GM12801 (cell line): ENCODE measurements around the gene LIMS2.

ENCODE experiments used
- TF ChIP-seq, protein P1 (sequence below): IDR thresholded peaks from one replicate; pipeline ENCODE4 v1.5.1; 2011; ENCODE audit warnings: control low read depth; ENCODE audit not compliant: insufficient read length; ENCODE audit errors: extremely low read depth

The LIMS2 gene

DNA sequence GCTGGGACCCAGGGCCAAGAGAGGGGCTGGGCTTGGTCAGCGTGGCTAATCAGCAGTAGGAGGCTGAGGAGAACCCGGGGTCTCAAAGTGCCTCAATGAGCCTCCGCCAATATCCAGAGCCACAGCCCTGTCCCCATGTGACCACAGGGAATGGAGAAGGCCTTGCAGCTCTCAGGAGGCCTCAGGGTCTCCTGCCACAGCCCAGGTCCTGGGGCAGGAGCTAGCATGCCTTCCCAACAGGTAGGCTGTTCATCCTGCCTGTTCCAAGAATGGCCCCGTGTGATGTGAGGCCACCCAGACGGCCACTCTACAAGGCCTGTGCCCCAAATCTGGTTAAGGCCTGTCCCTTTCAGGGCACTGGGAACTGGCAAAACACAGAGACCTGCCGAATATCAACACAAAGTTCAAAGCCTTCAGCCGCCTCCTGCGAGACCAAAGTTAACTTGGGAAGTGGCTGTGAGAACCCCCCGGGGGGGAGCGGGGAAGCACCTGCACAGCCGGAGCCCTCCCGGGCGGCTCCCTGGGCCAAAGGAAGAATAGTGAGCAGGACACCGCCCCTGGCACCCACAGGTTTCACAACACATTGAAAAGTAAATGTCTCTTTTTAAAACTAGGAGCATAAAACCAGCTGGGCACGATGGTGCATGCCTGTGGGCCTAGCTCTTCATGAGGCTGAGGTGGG, 4.5 kb upstream of the LIMS2 start:
- TF ChIP-seq, protein P1, sequence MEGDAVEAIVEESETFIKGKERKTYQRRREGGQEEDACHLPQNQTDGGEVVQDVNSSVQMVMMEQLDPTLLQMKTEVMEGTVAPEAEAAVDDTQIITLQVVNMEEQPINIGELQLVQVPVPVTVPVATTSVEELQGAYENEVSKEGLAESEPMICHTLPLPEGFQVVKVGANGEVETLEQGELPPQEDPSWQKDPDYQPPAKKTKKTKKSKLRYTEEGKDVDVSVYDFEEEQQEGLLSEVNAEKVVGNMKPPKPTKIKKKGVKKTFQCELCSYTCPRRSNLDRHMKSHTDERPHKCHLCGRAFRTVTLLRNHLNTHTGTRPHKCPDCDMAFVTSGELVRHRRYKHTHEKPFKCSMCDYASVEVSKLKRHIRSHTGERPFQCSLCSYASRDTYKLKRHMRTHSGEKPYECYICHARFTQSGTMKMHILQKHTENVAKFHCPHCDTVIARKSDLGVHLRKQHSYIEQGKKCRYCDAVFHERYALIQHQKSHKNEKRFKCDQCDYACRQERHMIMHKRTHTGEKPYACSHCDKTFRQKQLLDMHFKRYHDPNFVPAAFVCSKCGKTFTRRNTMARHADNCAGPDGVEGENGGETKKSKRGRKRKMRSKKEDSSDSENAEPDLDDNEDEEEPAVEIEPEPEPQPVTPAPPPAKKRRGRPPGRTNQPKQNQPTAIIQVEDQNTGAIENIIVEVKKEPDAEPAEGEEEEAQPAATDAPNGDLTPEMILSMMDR, result no peak

DNA sequence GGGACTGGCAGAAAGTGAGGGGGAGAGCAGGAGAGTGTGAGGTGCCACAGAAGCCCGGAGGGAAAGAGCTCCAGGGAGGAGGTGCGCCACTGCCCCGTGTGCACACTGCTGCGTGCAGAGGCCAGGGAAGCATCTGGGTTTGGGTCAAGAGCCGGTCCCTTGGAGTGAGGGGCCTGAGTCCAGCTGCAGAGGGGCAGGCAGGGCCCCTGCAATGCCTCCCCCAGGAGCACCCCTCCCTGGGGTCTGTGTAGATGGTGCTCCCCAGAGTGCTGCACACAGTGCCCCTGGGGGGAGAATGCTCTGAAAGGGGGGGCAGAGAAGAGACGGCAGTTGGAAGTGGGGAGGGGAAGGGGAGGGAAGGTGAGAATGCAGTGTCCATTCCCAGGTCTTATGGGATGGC, 3.7 kb upstream of the LIMS2 start:
- TF ChIP-seq, protein P1, result no peak

DNA sequence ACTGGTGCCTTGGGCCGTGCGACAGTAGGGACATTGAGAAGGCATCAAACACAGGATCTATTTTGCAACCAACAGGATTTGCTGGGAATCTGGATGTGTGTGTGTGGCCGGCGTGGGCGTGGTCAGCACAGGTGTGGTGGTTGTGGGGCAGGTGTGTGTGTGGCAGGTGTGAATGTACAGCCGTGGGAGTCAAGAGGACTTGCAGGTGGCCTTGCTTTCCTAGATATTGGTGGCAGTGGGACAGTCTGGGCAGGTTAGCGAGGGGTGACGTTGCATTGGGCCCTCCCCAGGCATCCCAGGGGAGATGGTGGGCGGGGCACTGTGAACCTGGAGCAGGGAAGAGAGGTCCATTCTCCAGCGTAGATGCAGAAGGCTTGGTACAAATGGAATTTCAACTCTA, 3.2 kb upstream of the LIMS2 start:
- TF ChIP-seq, protein P1, result no peak

DNA sequence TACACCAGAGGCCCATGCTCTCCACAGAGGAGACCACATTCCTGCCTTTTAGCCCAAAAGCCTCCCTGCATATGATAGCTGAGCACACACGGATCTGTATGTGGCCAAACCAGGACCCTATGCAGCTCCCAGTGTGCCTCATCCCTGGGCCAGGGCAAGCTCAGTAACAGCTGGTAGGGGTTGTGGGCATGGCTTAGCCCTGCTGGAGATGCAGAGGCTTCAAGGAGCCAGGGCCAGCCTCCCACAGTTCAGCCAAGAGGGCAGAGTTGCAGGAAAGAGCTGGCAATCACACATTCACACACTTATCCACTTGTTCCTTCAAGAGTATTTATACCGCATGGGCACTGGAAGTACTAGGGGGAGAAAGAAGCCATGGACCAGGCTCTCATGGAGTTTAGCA, 1.6 kb upstream of the LIMS2 start:
- TF ChIP-seq, protein P1, result no peak

DNA sequence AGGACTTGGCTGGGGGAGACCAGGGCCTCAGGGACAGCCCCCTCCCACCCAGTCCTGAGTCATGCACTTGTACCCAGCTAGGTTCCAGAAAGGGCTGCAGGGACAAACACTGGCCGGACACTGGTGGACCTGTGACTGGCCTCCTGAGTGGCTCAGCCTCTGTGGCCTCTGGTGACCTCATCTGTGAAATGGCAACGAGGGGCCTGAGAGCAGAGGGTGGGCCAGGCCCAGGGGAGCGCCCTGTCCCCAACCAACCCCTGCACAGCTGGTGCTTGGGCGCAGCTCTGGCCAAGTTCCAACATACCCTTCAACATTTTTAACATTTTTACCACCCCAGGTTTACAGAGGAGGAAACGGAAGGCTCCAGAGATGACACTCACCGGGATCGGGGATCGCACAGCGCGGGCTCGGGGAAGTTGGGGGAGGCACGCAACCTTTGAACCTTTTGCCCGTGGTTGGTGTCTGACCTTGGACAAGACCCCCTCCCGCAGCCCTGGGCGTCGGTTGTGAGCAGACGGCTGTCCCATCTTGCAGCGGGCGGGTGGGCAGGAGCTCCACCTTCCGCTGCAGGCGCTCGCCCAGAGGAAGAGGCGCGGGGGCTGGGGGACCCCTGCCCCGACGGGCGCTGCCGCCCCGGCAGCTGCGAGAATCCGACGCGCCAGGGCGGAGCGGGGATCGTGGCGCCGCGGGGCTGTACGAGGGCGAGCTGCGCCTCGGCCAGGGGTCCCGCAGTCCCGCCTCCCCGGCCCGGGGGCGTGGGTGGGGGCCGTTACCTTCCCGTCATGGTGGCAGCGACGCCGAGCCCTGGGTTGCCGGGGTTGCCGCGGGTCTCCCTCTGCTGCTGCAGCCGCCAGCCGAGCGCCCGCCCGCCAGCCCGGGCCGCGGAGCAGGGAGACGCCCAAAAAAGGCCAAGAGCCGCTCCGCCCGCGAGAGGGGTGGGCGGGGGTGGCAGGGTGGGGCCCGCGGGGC, 805 bp downstream of the LIMS2 start:
- TF ChIP-seq, protein P1, result no peak

DNA sequence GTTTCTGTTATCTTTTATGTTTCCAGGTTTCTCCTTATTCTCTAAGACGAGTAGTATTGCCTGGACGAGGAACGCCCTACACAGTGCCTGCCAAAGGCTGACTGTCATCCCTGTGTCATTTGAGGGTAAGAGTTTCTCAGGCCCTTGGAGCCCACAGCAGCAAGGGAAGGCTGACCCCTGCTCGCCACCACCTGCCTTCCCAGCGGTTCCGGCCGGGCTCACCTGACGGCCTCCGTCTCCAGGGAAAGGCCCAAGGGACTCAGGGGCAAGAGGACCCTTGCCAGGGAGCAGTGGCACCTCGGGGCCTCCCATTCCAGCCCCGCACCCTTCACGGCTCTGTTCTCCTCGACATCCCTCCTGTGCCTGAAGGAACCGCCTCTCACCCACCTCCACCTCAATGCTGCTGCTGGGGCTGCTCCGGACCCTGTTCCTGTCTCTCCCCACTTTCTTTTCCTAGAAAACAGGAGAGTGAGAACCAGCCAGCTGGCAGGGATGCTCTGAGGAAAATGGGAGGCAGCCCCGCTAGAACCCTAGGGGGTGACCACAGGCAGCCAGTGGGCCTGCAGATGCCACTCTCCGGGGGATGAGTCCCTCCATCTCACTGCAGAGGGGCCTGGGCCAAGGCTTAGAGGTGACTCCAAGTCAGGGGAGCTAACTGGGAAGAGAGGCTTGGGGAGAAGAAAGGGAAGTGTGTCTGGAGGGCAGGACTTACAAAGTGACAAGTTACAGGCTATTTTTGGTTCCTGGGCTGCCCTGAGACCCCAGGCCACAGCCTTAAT, 1.9 kb downstream of the LIMS2 start:
- TF ChIP-seq, protein P1, result no peak
